HAP-1 (cell line): ENCODE measurements around the gene LEMD1.

ENCODE experiments used
- DNase-seq, 2 experiments: peaks; one replicate each; pipeline ENCODE4 v3.0.0-alpha.2; 2016 to 2020; ENCODE audit warnings: low spot score in 2 of 2
- H3K27me3 ChIP-seq: fragments of 250-450 bp; sonication (Bioruptor Pico); 2 replicates; pipeline ENCODE4 v1.5.1; 2020; ENCODE audit warnings: low read depth, mild to moderate bottlenecking, moderate library complexity
- H3K36me3 ChIP-seq: fragments of 250-450 bp; sonication (Bioruptor Pico); replicated peaks from 2 replicates; pipeline ENCODE4 v1.5.1; 2020; ENCODE audit warnings: mild to moderate bottlenecking
- H3K4me1 ChIP-seq: fragments of 250-450 bp; sonication (Bioruptor Pico); 2 replicates; pipeline ENCODE4 v1.5.1; 2020; ENCODE audit warnings: mild to moderate bottlenecking
- H3K4me3 ChIP-seq: fragments of 250-450 bp; sonication (Bioruptor Pico); 2 replicates; pipeline ENCODE4 v1.5.1; 2020; ENCODE audit warnings: mild to moderate bottlenecking, moderate library complexity
- H3K9me3 ChIP-seq: fragments of 250-450 bp; sonication (Bioruptor Pico); 2 replicates; pipeline ENCODE4 v1.5.1; 2020; ENCODE audit warnings: mild to moderate bottlenecking, moderate library complexity
- in situ Hi-C: fragments of 300-500 bp; cut with MboI; formaldehyde crosslinking; loops from 3 replicates; pipeline ENCODE4 v1.14.3; 2020; ENCODE audit warnings: low sequenced_read_pairs, inconsistent platforms, mixed read lengths

The LEMD1 gene

GRCh38 chr1:205451759-205452164 is 29.9 kb upstream of the LEMD1 start:
- Histone ChIP-seq H3K9me3 (no peaks in the 10 kb centered on the region), H3K36me3 (no peaks in the 10 kb centered on the region), H3K4me3 (no peak overlapping the region), H3K4me1 (peaks cover 33% of the 10 kb centered on the region), H3K27me3 (peaks cover 43% of the 10 kb centered on the region)
- in situ Hi-C loops: no loop called here
- DNase-seq: no peak

- H3K4me1 ChIP-seq: peaks cover 33% of the 10 kb centered on the region
- no peak overlapping the region for H3K4me3 ChIP-seq
- in situ Hi-C loops: no loop called here
- DNase-seq: no peak
- no peaks in the 10 kb centered on the region for H3K9me3 ChIP-seq
- peaks cover 38% of the 10 kb centered on the region for H3K27me3 ChIP-seq
- H3K36me3 ChIP-seq: no peaks in the 10 kb centered on the region
These were observed 29.3 kb upstream of the LEMD1 start for GRCh38 chr1:205451202-205451601.

- H3K27me3 ChIP-seq: peaks cover 30% of the 10 kb centered on the region
- no peak overlapping the region for H3K4me3 ChIP-seq
- no peak for DNase-seq
- H3K36me3 ChIP-seq: no peaks in the 10 kb centered on the region
- no peaks in the 10 kb centered on the region for H3K9me3 ChIP-seq
- in situ Hi-C loops: no loop called here
- peaks cover 40% of the 10 kb centered on the region for H3K4me1 ChIP-seq
These were observed 28.6 kb upstream of the LEMD1 start for GRCh38 chr1:205450448-205450847.

- DNase-seq: peak in 1 of 2 experiments; percentile 55
- Histone ChIP-seq H3K4me3 (no peak overlapping the region), H3K27me3 (peaks cover 25% of the 10 kb centered on the region), H3K4me1 (peaks cover 41% of the 10 kb centered on the region), H3K36me3 (no peaks in the 10 kb centered on the region), H3K9me3 (no peaks in the 10 kb centered on the region)
- in situ Hi-C loops: no loop called here
These were observed 28.0 kb upstream of the LEMD1 start for GRCh38 chr1:205449750-205450443.

GRCh38 chr1:205449254-205449749 is 27.4 kb upstream of the LEMD1 start:
- Histone ChIP-seq H3K9me3 (no peaks in the 10 kb centered on the region), H3K4me3 (no peak overlapping the region), H3K27me3 (peaks cover 19% of the 10 kb centered on the region), H3K36me3 (no peaks in the 10 kb centered on the region), H3K4me1 (peaks cover 45% of the 10 kb centered on the region)
- in situ Hi-C loops: no loop called here
- DNase-seq: no peak

- Histone ChIP-seq H3K9me3 (no peaks in the 10 kb centered on the region), H3K4me1 (peaks cover 50% of the 10 kb centered on the region), H3K27me3 (peaks cover 15% of the 10 kb centered on the region), H3K36me3 (no peaks in the 10 kb centered on the region), H3K4me3 (no peak overlapping the region)
- in situ Hi-C loops: no loop called here
- DNase-seq: no peak
These were observed 26.8 kb upstream of the LEMD1 start for GRCh38 chr1:205448540-205449253.

GRCh38 chr1:205447457-205448341 is 25.8 kb upstream of the LEMD1 start:
- Histone ChIP-seq H3K4me3 (no peak overlapping the region), H3K27me3 (peaks cover 6% of the 10 kb centered on the region), H3K9me3 (no peaks in the 10 kb centered on the region), H3K36me3 (no peaks in the 10 kb centered on the region), H3K4me1 (peaks cover 50% of the 10 kb centered on the region)
- DNase-seq: peak in 1 of 2 experiments; percentile 53
- in situ Hi-C loops: no loop called here

GRCh38 chr1:205446828-205447227 is 25.0 kb upstream of the LEMD1 start:
- Histone ChIP-seq H3K27me3 (no peaks in the 10 kb centered on the region), H3K36me3 (no peaks in the 10 kb centered on the region), H3K4me3 (no peak overlapping the region), H3K9me3 (no peaks in the 10 kb centered on the region), H3K4me1 (peaks cover 50% of the 10 kb centered on the region)
- in situ Hi-C loops: no loop called here
- DNase-seq: no peak

GRCh38 chr1:205445646-205445935 is 23.7 kb upstream of the LEMD1 start:
- H3K27me3 ChIP-seq: no peaks in the 10 kb centered on the region
- H3K9me3 ChIP-seq: no peaks in the 10 kb centered on the region
- no peak overlapping the region for H3K4me3 ChIP-seq
- in situ Hi-C loops: no loop called here
- no peaks in the 10 kb centered on the region for H3K36me3 ChIP-seq
- DNase-seq: no peak
- peaks cover 54% of the 10 kb centered on the region for H3K4me1 ChIP-seq

- Histone ChIP-seq H3K4me1 (peaks cover 54% of the 10 kb centered on the region), H3K27me3 (no peaks in the 10 kb centered on the region), H3K9me3 (no peaks in the 10 kb centered on the region), H3K4me3 (no peak overlapping the region), H3K36me3 (no peaks in the 10 kb centered on the region)
- in situ Hi-C loops: no loop called here
- DNase-seq: peak; percentile 94 to 99
These were observed 23.2 kb upstream of the LEMD1 start for GRCh38 chr1:205444931-205445645.

- in situ Hi-C loops: no loop called here
- Histone ChIP-seq H3K36me3 (no peaks in the 10 kb centered on the region), H3K27me3 (no peaks in the 10 kb centered on the region), H3K4me1 (peaks cover 51% of the 10 kb centered on the region), H3K4me3 (no peak overlapping the region), H3K9me3 (no peaks in the 10 kb centered on the region)
- DNase-seq: no peak
These were observed 22.6 kb upstream of the LEMD1 start for GRCh38 chr1:205444300-205444930.

GRCh38 chr1:205443585-205444299 is 21.9 kb upstream of the LEMD1 start:
- Histone ChIP-seq H3K4me3 (no peak overlapping the region), H3K36me3 (no peaks in the 10 kb centered on the region), H3K27me3 (no peaks in the 10 kb centered on the region), H3K9me3 (no peaks in the 10 kb centered on the region), H3K4me1 (peaks cover 49% of the 10 kb centered on the region)
- DNase-seq: no peak
- in situ Hi-C loops: no loop called here
